Measurements from ENCODE around the gene OARD1.
"Not testable (repeated sequence)": the region's sequence is repeated elsewhere in the genome, so short reads cannot be mapped to it uniquely, and the experiment has no call there.

Gene OARD1

DNA sequence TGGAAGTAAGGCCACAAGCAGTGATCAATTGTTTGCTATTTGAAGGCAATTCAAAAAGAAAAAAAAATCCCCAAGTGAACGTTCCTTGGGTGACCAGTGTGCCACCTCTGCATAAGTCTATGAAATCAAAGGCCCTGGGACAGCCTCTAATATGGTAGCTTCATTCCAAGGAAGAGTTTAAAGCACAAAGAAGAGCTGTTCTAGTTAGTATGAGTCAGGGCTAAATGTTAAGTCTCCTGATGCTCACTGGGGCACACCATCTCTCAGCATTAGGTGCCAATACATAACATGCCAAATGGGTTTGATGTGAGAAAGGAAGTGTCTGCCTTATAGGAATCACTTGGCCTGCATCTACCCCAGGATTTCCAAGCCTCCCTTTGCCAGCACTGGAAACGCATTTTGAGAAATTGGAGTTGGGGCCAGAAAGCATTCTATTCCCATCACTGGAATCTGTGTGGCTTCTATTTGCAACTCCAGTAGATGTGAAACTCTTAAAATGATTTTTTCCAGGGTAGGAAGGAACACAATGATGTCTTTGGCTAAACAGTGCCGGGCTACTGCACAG is 46.1 kb downstream of the OARD1 start:
- DNase-seq: no peak

GRCh38 chr6:41023114-41023513 is 49.0 kb downstream of the OARD1 start:
- DNase-seq: no peak

GRCh38 chr6:41022294-41022693 is 49.9 kb downstream of the OARD1 start:
- DNase-seq: no peak

DNA sequence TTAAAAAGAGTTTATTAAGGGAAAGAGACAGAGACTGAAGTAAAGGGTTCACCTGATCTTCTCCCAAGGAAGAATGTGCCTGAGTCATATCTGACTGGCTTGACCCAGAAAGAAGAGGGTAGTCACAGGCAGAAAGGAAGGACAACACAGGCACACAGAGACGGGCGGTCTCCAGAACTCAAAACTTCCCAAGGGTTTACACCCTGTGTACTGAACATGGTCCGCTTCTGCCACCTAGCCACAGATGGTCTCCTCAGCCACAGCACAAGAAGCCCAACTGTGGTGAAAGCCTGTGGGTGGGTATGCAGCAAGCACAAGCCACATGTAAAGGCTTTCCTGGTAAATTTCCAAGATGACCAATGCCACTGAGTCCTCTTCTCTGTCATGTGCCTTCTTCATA is 50.3 kb downstream of the OARD1 start:
- no peak for DNase-seq

DNA sequence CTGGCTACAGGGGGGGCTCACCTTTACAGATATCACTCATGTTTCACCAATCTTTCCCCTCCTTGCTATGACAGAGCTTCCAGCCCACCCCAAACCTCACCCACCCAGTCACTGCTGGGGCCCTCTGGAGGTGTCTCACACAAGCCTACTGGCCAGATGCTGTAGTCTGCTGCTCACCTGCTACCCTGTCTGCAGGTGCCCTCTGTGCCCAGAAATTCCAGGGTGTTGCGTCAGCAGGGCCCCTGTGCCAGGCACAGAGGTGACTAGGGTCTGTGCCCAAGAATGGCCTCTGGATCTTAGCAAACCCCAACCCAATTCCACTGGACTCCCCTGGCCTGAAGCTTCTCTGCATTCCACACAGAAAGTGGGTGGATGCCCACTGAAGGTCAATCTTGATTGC is 54.5 kb downstream of the OARD1 start:
- DNase-seq: no peak

DNA sequence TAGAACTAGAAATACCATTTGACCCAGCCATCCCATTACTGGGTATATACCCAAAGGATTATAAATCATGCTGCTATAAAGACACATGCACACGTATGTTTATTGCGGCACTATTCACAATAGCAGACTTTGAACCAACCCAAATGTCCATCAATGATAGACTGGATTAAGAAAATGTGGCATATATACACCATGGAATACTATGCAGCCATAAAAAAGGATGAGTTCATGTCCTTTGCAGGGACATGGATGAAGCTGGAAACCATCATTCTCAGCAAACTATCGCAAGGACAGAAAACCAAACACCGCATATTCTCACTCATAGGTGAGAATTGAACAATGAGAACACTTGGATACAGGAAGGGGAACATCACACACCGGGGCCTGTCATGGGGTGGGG is 56.3 kb downstream of the OARD1 start:
- not testable (repeated sequence) for DNase-seq

- DNase-seq: no peak
These were observed 57.4 kb downstream of the OARD1 start for GRCh38 chr6:41014780-41015179.

Measured in activated CD4-positive, alpha-beta T cell treated with anti-CD3 and anti-CD28 coated beads, Interleukin-2, amount 50 U/mL, for 1 hour (primary cell).